Measurements from ENCODE around the gene C16orf92.

GRCh38 chr16:30023586-30023985, 588 bp downstream of the C16orf92 start:
- TF ChIP-seq KDM1A (IDR thresholded peaks at IDR 0.05; ENCODE audit: borderline replicate concordance, low read length) (no peak), POU5F1 (IDR thresholded peaks at IDR 0.05; ENCODE audit: low read depth, low read length) (no peak), SRF (IDR thresholded peaks at IDR 0.05; ENCODE audit: low read depth, low read length) (no peak), POLR2A (IDR thresholded peaks at IDR 0.05; ENCODE audit: control extremely low read depth in 1 of 2, low read depth in 2 of 2, low read length in 2 of 2) (no peak)

Data from H1 (cell line).